DMS53 treated with DMSO at 0.1 percent for 48 hours (cell line): Measurements from ENCODE around the gene SLC35C1.
A peak's percentile ranks its signal among the peaks of the same experiment; 100 is the strongest.
"Not testable (repeated sequence)": the region's sequence is repeated elsewhere in the genome, so short reads cannot be mapped to it uniquely, and the experiment has no call there.

ENCODE experiments used
- DNase-seq: peaks from one replicate; lab custom pipeline; 2025; ENCODE audit not compliant: unreplicated experiment; lab: John Stamatoyannopoulos, UW

Gene SLC35C1

DNA sequence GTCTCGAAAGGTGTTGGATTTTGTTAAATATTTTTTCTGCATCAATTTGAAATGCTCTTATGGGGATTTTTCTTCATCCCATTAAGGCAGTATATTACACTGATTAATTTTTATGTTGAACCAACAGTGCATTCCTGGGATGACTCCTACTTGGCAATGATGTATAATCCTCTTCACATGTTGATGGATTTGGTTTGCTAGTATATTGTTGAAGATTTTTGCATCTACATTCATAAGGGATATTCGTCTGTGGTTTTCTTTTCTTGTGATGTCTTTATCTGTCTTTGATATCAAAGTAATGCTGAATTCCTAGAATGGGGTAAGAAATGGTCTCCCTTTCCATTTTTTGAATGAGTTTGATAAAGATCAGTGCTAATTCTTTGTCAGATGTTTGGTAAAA is 18.7 kb upstream of the SLC35C1 start:
- no peak for DNase-seq

DNA sequence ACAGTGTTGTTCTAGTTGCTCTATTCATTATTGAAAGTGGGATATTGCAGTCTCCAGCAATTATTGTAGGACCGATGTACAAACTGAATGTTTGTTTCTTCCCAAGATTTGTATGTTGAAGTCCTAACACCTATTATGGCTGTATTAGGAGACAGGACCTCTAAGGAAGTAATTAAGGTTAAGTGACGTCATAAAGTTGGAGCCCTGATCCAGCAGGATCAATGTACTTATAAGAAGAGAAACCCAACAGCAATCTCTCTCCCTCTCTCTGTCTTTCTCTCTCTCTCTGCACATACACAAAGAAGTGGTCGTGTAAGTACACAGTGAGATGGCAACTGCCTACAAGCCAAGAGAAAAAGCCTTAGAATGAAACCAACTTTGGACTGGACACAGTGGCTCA is 16.1 kb upstream of the SLC35C1 start:
- DNase-seq: no peak

DNA sequence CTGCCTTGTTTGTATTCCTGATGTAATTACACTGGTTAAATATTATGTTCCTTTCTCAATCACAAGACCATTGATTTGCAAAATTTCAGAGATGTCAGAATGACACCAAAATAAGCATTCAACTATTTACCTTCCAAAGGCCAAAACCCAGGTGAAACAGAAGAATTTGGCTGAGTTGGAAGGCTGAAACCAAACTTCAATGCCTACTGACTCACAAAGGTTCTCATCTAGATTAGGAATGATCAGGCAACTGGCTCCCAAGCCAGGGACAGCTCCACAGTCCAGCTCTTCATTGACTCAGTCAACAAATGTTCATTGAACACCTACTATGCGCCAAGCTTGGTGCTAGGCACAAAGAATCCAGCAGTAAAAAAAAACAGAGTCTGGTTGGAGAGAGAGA is 13.4 kb upstream of the SLC35C1 start:
- DNase-seq: no peak

DNA sequence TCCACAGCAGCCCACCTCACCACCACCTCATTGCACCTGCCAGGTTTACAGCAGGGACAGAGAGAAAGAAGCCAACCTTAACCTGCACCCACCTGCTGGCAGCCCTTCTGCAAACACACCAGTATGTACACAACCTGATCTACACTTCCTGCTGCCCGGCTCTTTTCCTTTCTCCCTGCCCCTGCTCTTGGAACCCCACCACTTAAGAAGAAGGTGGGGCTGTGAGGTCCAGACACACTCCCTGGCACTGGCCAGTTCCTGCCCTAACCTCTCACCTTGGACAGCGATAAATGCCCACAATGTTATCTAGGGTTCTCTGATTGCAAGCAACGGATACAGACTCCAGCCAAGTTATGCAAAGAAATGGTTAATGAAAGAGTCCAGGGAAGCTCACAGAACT is 10.8 kb upstream of the SLC35C1 start:
- DNase-seq: peak; percentile 75

DNA sequence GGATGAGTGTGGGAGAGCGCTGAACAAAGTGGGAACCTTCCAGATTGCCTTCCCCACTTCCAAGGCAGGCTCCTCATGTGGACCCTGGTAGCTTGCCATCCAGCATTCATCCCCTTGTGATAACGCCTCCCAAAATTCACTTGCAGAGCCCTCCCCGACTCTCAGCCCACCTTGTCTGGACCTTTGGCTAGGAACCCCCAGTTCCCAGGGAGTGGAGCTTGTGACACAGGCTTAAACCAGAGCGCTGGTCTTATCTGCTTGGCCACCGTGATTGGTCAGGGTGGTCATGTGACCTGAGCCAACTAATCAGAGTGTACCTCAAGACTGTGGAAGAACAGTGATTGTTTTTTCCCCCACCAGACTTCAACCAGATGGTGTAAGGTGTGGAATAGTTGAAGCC is 9.6 kb upstream of the SLC35C1 start:
- no peak for DNase-seq

DNA sequence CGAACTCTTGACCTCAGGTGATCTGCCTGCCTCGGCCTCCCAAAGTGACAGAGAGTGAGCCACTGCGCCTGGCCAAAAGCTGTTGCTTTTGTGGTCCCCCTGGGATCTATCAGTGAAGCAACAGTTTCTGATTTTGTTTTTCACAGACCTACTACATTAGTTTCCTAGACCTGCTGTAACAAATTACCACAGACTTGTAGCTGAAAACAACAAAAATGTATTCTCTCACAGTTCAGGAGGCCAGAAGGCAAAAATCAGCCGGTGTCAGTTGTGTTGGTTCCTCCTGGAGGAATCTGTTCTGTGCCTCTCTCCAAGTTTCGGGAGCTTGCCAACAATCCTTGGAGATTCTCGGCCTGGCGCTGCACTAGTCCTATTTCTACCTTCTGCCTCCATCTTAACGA is 8.5 kb upstream of the SLC35C1 start:
- no peak for DNase-seq

DNA sequence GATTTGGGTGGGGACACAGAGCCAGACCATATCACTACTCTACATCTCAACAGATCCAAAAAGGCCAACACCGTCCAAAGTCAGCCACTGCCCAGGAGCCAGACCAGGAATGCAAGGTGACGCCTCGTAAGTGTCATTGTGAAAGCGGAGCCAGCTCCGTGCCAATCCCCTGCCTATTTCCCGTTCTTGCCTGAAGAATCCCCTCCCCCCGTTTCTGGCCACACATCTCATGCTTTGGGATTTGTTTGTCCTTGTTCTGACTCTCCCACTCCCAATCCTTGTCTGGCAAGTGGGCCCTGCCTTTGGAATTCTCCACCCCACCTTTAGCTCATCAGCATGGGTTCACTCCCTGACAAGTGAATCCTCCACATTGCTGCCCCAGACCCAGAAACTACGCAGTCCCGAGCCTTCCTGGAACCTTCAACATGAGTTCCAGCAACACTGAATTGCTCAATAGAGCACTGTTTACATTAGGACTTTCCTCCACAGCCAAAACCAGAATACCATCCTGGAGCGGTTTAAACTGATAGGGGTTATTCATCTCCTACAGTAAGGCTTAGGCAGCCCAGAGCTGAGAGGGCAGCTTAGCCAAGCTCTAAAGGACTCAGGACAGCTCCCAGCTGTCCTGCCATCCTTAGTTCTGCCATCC is 6.0 kb upstream of the SLC35C1 start:
- DNase-seq: no peak

DNA sequence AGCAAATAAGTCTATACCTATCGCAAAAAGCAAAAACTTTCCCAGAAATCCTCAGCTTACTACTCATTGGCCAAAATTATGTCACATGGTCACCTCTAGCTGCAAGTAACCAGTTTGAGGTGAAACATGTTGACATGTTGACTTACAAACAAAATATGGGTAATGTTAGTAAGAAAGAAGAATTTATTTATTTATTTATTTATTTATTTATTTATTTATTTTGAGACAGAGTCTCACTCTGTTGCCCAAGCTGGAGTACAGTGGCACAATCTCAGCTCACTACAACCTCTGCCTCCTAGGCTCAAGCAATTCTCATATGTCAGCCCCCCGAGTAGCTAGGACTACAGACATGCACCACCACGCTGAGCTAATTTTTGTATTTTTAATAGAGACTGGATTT is 5.4 kb upstream of the SLC35C1 start:
- no peak for DNase-seq

DNA sequence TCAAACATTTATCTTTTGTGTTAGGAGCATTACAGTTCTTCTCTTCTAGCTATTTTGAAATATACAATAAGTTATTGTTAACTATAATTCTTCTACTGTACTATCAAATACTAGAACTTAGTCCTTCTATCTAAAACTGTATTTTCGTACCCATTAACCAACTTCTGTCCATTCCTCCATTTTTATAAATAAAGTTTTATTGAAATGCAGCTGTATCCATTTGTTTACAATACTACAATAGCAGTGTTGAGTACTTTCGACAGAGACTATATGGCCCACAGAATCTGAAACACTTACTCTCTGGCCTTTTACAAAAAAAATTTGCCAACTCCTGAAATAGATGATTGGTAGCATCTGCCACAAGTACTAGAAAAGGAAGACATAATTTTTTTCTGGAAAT is 4.7 kb upstream of the SLC35C1 start:
- no peak for DNase-seq

DNA sequence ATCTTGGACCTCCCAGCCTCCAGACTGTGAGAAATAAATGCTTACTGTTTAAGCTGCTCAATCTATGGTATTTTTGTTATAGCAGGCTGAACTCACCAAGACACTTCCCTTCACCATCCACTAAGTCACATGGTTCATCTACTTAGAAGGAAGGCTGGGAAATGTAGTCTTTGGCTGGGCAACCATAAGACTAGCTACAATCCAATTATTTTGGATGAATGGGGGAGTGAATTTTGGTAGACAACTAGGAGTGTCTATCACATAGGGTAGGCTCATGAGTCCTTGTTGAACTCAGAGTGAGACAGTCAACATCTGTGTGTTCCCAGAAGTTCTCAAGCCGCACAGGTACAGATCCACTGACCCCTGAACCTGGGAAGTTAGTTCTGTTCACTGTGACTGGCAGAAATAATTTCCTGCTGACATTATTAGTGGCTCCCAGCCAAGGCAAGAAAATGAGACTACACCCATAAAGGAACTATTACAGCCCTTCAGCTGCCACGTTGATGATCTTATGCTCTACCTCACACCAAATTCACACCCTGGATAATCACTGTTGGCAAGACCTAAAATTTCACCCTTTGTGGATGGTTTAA is 3.1 kb upstream of the SLC35C1 start:
- DNase-seq: no peak

DNA sequence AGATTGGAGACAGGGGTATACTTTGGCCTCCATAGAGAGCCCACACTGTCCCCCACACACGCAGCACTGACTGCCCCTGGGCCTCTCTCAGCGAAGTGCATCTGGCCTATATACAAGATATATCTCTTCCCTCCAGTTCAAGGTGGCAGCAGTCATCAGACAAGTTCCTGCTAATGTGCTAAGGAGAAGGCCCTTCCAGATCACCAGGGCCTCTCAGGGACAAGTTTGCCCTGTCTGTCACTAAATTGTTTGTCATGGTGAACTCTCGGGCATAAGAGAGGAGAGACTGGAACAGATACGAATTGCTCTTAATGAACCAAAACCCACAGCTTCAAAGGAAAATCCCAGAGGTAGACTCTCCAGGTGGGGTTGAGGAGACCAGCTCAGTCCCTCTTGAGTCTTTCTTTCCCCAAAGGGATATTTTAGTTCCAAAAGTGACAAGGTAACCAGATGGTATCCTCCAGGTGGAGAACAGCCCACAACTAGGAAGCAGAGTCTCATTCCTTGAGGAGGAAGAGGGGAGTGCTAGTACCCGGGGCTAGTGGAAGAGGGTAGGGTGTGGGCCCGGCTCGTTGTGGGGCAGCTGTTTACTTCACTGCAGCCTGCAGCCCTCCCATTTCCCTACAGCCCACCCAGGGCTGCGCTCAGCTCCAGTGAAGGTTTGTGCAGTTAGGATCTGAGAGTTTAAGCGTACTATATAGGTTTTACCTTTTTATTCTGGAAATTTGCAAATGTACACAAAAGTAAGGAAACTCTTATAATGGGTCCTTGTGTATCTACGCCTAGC is 2.2 kb upstream of the SLC35C1 start:
- DNase-seq: no peak

DNA sequence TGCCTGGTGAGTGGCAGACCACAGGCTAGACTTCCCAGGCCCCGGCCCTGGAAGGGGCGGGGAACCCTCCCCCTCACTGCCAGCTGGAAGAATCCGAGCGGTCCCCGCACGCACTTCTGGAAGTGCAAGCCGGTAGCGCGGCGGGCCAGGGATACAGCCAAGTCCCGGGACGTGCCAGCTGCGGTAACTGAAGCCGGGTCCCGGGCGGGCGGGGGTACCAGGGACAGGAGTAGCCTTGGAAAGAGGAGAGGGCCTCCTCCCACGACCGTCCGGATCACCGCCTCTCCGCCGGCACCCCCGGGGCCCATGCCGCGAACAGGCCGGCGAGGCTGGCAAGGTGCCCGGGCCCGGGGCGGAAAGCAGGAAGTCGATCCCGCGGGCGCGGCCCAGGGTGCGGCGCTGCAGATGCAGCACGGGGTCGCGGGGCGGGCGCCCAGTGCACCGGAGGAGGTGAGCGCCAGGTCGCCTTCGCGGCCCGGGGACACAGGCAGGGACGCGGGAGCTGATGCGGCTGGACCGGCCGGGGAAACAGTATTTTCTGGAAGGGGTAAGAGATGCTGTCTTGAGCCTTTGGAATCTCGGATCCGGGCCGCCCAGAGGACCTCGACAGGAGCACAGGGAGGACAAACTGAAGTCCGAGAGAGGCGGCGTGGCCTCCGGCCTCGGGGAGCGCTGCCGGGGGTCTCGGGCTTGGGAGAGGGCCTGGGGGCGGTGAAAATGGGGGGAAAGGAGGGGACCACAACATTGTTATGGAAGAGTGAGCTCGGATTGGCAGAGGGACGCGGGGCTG is 783 bp upstream of the SLC35C1 start:
- DNase-seq: peak; percentile 33

DNA sequence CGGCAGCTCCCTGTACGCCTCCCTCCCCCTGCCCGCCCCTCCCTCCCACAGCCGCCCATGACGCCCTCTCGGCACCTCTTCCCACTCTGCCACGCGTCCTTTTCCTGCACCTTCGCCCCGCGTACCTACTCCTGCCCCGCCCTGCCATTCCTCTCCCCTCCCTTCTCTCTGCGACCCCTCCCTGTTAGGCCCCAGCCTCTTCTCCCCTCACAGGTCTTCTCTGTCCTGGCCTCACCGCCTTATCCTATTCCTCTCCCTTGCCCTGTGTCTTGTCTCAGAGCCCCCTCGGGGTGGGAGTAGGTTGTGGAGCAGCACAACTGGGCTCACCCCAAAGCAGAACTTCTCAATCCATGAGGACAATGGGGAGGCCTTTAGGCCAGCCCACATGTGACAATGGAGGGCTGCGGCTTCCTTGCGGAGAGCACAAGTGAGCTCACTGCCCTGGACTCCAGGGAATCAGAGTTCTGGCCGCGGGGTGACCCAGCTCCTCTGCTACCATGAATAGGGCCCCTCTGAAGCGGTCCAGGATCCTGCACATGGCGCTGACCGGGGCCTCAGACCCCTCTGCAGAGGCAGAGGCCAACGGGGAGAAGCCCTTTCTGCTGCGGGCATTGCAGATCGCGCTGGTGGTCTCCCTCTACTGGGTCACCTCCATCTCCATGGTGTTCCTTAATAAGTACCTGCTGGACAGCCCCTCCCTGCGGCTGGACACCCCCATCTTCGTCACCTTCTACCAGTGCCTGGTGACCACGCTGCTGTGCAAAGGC is 539 bp downstream of the SLC35C1 start:
- no peak for DNase-seq

DNA sequence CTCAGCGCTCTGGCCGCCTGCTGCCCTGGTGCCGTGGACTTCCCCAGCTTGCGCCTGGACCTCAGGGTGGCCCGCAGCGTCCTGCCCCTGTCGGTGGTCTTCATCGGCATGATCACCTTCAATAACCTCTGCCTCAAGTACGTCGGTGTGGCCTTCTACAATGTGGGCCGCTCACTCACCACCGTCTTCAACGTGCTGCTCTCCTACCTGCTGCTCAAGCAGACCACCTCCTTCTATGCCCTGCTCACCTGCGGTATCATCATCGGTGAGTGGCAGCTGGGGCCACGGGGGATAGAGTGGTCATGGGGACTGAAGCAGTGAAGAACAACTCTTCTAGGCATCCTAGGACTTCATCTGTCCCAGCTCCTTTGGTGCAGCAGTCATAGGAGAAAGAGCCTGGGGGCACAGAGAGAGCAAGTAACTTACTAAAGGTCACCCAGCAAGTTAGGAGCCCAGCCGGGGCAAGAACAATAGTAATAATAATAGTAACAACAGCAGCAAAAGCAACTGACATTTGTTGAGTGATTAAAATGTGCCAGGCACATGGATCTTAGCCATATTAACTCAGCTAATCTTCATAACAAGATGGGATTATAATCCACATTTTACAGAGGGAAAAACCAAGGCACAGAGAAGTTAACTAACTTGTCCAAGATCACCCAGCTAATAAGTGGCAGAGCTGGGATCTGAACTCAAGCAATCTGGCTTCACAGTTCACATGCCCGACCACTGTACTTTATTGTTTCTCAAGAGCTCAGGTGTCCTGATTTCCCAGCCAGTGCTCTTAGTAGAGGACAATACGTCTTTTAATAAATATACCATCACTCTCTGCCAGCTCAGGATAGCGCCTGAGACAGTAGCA is 1.4 kb downstream of the SLC35C1 start:
- DNase-seq: no peak

DNA sequence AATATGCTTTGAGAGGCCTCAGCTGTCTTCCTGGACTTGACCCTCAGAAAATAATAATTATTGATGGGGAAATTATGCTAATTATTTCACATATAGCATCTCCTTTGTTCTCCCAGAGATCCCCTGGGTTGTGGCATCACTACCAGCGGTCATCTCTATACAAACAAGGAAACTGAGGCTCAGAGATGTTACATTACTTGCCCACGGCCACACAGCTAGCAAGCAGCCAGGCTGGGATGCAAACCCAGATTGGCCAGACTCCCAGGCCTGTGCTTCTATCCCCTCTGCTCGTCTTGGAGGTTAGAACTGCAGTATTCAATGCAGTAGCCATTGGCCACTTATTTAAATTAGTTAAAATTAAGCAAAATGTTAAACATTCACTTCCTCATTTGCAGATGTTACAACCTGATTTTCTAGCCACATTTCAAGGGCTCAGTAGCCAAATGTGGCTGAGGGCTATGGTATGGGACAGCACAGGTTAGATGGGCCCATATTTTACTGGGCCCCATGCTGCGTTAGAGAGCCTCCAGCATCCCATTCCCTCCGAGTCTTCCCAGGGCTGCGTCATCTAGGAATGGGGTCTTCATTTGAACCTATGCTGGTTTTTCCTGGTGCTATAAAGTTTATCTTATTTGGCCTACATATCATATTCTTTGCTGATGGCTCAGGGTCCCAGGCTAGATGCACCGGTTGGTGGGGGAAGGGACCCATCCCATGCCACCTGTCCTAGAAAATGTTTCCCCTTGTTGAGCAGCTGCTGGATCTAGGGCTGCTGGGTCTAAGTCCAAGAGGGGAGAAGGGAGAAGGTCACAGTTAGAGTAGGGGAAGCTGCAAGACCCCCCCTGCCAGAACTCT is 2.2 kb downstream of the SLC35C1 start:
- no peak for DNase-seq

DNA sequence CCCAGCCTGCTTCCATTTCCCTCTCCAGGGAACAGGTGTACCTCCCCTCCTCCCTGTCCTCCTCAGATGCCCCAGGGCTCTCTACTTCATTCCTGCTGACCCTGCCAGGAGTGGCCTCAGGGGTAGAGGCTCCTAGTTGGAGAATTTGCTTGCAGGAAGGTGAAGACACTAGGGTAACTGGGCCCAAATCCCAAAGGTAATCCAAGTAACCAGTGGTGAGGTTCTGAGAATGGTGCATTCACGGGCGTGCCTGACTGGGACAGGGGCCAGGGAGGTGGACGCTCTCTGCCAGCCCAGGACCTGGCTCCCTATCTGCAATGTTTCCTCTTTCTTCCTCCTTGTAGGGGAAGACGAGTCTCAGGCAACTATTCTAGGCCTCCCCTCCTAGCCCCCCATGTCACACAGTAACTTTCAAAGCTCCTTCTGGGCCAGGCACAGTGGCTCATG is 2.9 kb downstream of the SLC35C1 start:
- no peak for DNase-seq

DNA sequence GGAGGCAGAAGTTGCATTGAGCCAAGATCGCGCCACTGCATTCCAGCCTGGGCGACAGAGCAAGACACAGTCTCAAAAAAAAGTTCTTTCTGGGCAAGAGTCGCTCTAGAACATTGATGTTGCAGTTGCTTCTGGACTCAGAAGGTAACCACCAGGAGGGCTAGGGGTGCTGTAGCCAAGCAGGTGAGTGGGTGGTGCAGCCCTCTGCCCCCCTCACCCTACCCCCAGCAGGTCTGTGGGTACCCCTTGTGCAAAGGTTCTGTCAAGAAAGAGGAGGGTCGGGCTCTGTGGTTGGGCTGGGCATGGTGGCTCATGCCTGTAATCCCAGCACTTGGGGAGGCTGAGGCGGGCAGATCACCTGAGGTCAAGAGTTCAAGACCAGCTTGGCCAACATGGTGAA is 3.5 kb downstream of the SLC35C1 start:
- DNase-seq: not testable (repeated sequence)

DNA sequence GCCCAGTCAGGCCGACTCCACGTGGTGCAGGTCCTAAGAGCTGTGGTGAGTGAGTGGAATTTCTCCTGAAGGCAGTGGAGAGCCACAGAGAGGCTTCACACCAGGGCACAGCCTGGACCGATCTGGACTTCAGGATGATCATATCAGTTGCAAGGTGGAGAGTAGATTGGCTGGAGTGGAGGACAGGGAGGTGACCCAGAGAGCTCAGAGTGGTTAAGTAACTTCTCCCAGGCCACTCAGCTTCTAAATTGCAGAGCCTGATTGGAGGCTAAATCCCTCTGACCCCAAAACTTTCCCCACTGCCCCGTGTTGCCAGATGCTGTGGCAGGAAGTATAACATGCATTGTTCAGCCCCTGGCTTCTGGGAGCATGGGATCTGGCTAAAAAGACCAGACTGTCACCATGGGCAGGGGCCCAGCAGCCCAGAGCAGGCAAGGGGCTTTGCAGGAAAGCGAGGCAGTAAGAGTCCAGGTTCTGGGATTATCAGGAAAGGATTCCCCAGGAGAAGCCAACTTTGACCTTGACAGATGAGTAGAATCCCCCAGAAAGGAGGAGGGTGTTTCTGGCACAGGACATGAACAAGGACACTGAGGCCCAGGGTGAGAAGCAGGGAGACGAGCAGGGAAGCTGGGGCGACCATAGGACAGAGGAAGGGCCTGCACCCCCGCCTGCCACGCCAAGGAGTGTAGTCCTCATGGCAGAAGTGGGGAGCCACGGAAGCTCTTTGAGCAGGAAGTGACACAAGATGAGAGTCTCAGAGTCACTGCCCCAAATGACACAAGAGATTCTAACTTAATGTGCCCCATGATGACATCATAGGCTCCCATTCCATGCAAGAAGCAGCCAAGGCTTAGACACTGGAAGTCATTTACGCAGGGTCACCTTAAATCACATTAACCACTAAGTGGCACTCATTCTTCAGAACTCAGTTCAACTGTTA is 4.8 kb downstream of the SLC35C1 start:
- DNase-seq: no peak
